Esophagus squamous epithelium (tissue), 5 donors: ENCODE measurements around the gene TCEA2. TPM values are rescaled to one million over a fixed set of nuclear protein-coding genes. Genes with fewer than 3 reads are reported as not detected.

ENCODE experiments used
- DNase-seq: peaks from one replicate; lab custom pipeline; 2025; lab: John Stamatoyannopoulos, UW
- H3K27ac ChIP-seq, 4 donors: fragments of 200-600 bp; sonication (generic); one replicate each; pipeline ENCODE4 v1.5.1; 2016 to 2019; ENCODE audit warnings: mild to moderate bottlenecking in 1 of 4
- H3K27me3 ChIP-seq, 4 donors: fragments of 200-600 bp; sonication (generic); 1 replicate in 3 of 4; 2 replicates in 1 of 4; pipeline versions ENCODE4 v1.5.1 to v1.6.0; 2017 to 2021; ENCODE audit warnings: antibody characterized with exemption in 1 of 4
- H3K36me3 ChIP-seq, 3 donors: fragments of 200-600 bp; sonication (generic); one replicate each; pipeline ENCODE4 v1.5.1; 2016 to 2019
- H3K4me1 ChIP-seq, 3 donors: fragments of 200-600 bp; sonication (generic); one replicate each; pipeline ENCODE4 v1.5.1; 2017 to 2019
- H3K4me3 ChIP-seq, 4 donors: fragments of 200-600 bp; sonication (generic); 1 replicate in 3 of 4; 2 replicates in 1 of 4; pipeline ENCODE4 v1.5.1; 2016 to 2019; ENCODE audit warnings: mild to moderate bottlenecking in 2 of 4, moderate library complexity in 1 of 4
- H3K9me3 ChIP-seq, 3 donors: fragments of 200-600 bp; sonication (generic); one replicate each; pipeline ENCODE4 v1.5.1; 2016 to 2019
- CTCF ChIP-seq, 6 experiments: fragments of 450-650 bp in 4 of 6; fragments of 200-600 bp in 2 of 6; sonication (generic) in 2 of 6; IDR thresholded peaks; one replicate each; pipeline ENCODE4 v1.5.1; 2016 to 2019; ENCODE audit warnings: antibody characterized with exemption in 6 of 6, mild to moderate bottlenecking in 4 of 6, moderate library complexity in 4 of 6
- POLR2A ChIP-seq, 4 donors: fragments of 450-650 bp; IDR thresholded peaks; one replicate each; pipeline ENCODE4 v1.6.1; 2017; ENCODE audit warnings: antibody characterized with exemption in 4 of 4, mild to moderate bottlenecking in 4 of 4, moderate library complexity in 3 of 4
- WGBS, 2 donors: methylation state at CpG; one replicate each; pipeline ENCODE4 v1.1.5; 2018; 5-methylcytosine and 5-hydroxymethylcytosine counted together
- intact Hi-C: fragments of 100-400 bp; cut with DNase I; formaldehyde crosslinking; loops from one replicate; pipeline ENCODE4 v1.15.0; 2022
- total RNA-seq, 4 donors: library from RNA; depleted of rRNA; stranded (reverse); fragments of >200 nt; gene quantifications; one replicate each; pipeline ENCODE4 v1.1.0, GENCODE V29; 2016
- donor health status: DM: yes; HTN: yes; CAD: no.

Gene TCEA2
- total RNA-seq, 4 donors from 2014 or later, result 1.8 to 25.2 (median 8.9) TPM

- Histone ChIP-seq H3K4me1 (peaks cover 3 to 26% (median 7%) of the 10 kb centered on the region in 3 donors), H3K36me3 (peaks cover 4 to 47% (median 10%) of the 10 kb centered on the region in 3 donors), H3K27me3 (no peaks in the 10 kb centered on the region), H3K4me3 (no peak overlapping the region), H3K9me3 (no peaks in the 10 kb centered on the region), H3K27ac (no peak overlapping the region)
- TF ChIP-seq CTCF (IDR thresholded peaks at IDR 0.05) (no peak), POLR2A (IDR thresholded peaks at IDR 0.05) (peak in 1 of 4 donors; percentile 14)
- intact Hi-C loops, result no loop called here
- no peak for DNase-seq
- 93 to 96% methylated on average over 10 to 11 of the region's 31 CpGs for WGBS, 2 donors
Measured at GRCh38 chr20:64070244-64070993, 7.4 kb downstream of the TCEA2 start.

- H3K4me3 ChIP-seq, result no peak overlapping the region
- intact Hi-C loops, result no loop called here
- H3K9me3 ChIP-seq, result no peaks in the 10 kb centered on the region
- H3K27ac ChIP-seq, result no peak overlapping the region
- 65 to 91% methylated on average over 13 to 14 of the region's 30 CpGs for WGBS, 2 donors
- TF ChIP-seq POLR2A (IDR thresholded peaks at IDR 0.05), result no peak
- TF ChIP-seq CTCF (IDR thresholded peaks at IDR 0.05), result no peak
- no peak for DNase-seq
- H3K27me3 ChIP-seq, result no peaks in the 10 kb centered on the region
- H3K4me1 ChIP-seq, result peaks cover 3 to 27% (median 7%) of the 10 kb centered on the region in 3 donors
- peaks cover 4 to 49% (median 10%) of the 10 kb centered on the region in 3 donors for H3K36me3 ChIP-seq
Measured at GRCh38 chr20:64071341-64072332, 8.6 kb downstream of the TCEA2 start.

- intact Hi-C loops, result no loop called here
- Histone ChIP-seq H3K4me3 (no peak overlapping the region), H3K27me3 (no peaks in the 10 kb centered on the region), H3K9me3 (no peaks in the 10 kb centered on the region), H3K27ac (no peak overlapping the region), H3K4me1 (peaks cover 0 to 30% (median 14%) of the 10 kb centered on the region in 3 donors), H3K36me3 (peaks cover 4 to 49% (median 10%) of the 10 kb centered on the region in 3 donors)
- 84% methylated on average over 6 of the region's 14 CpGs; no CpG with 5 or more reads in 1 of the 2 donors for WGBS, 2 donors
- TF ChIP-seq POLR2A (IDR thresholded peaks at IDR 0.05) (no peak), CTCF (IDR thresholded peaks at IDR 0.05) (no peak)
- no peak for DNase-seq
Measured at GRCh38 chr20:64072498-64073063, 9.6 kb downstream of the TCEA2 start.

GRCh38 chr20:64073476-64074183 is 10.6 kb downstream of the TCEA2 start:
- intact Hi-C loops, result no loop called here
- peaks cover 4 to 49% (median 10%) of the 10 kb centered on the region in 3 donors for H3K36me3 ChIP-seq
- H3K4me3 ChIP-seq, result no peak overlapping the region
- DNase-seq, result no peak
- H3K4me1 ChIP-seq, result peaks cover 10 to 40% (median 23%) of the 10 kb centered on the region in 3 donors
- no peaks in the 10 kb centered on the region for H3K27me3 ChIP-seq
- 89% methylated on average over 9 of the region's 37 CpGs; no CpG with 5 or more reads in 1 of the 2 donors for WGBS, 2 donors
- H3K9me3 ChIP-seq, result no peaks in the 10 kb centered on the region
- H3K27ac ChIP-seq, result no peak overlapping the region
- TF ChIP-seq CTCF (IDR thresholded peaks at IDR 0.05) (no peak), POLR2A (IDR thresholded peaks at IDR 0.05) (no peak)
